ENCODE measurements around the gene AQP7.

- TF ChIP-seq CTCF (IDR thresholded peaks at IDR 0.05), result no peak
- TF ChIP-seq POLR2A (IDR thresholded peaks at IDR 0.05), result no peak
Observed at GRCh38 chr9:33378121-33378795, 24.1 kb downstream of the AQP7 start.
